GM12891 (cell line): Measurements from ENCODE around the gene TULP4.
A peak's percentile ranks its signal among the peaks of the same experiment; 100 is the strongest.
"Not testable (repeated sequence)": the region's sequence is repeated elsewhere in the genome, so short reads cannot be mapped to it uniquely, and the experiment has no call there.

Experiments
- DNase-seq: peaks from one replicate; pipeline ENCODE4 v3.0.0; 2011; ENCODE audit warnings: low spot score; ENCODE audit not compliant: insufficient read length
- FAIRE-seq: peaks from 2 replicates; lab custom pipeline; 2011; peaks lifted over from hg19 to GRCh38; lab: Jason Lieb, UNC
- PAX5 ChIP-seq: IDR thresholded peaks from 2 replicates; pipeline ENCODE4 v1.6.1; 2011; ENCODE audit warnings: low read length, moderate library complexity, mild to moderate bottlenecking; ENCODE audit not compliant: insufficient read depth, severe bottlenecking
- POLR2A ChIP-seq: IDR thresholded peaks from 2 replicates; pipeline ENCODE4 v1.6.1; 2011; ENCODE audit warnings: low read depth, low read length, control low read depth
- POLR2AphosphoS5 ChIP-seq: IDR thresholded peaks from 2 replicates; pipeline ENCODE4 v1.6.1; 2011; ENCODE audit warnings: low read depth, low read length, control low read depth
- POU2F2 ChIP-seq: IDR thresholded peaks from 2 replicates; pipeline ENCODE4 v1.6.1; 2011; ENCODE audit warnings: low read depth, mild to moderate bottlenecking, control low read depth, low read length, moderate library complexity
- SPI1 ChIP-seq: IDR thresholded peaks from 2 replicates; pipeline ENCODE4 v1.6.1; 2011; ENCODE audit warnings: low read depth, low read length, control low read depth
- TAF1 ChIP-seq: IDR thresholded peaks from 2 replicates; pipeline ENCODE4 v1.6.1; 2011; ENCODE audit warnings: low read depth, low read length, control low read depth

TULP4 gene

DNA sequence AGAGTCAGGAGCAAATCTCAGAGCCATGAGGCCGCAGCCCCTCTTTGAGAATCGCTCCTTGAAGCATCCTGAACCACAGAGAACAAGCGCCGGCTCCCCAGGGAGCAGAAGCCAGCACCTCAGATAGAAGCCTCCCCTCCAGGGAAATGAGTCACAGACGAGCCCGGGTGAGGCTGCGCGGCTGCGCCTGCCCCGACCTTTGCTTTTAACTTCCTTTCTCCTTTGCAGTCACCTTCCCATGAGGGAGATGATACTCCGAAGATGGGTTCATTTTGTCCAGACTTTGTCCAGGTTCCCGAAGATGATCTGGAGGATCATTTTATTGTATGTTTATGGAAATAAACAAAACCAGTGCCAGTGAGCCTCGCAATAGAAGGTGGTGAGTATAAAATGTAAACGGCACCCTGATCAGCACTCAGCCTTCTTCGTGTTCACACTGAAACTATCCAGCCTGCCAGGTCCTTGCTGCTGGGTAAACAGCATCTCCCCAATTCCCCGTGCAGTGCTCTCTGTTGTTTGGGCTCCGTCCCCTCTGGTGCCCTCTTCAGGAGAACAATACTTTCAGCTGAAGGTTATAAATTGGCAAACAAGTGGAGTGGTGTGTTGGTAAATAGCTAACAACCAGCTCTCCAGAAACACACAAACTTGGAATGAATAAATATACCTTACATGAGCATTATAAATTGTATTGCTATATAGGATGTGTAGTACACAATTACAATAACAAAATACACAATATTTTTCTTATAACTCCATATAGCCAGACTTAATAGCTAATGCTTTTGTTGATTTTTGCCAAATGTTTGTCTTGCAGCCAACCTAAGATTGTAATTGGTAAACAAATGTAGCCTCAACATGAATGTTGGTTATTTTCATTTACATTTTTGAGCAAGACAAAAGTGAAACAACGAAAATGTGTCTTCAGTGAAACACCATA is 206.2 kb downstream of the TULP4 start:
- DNase-seq (peak; percentile 50), FAIRE-seq (peak; percentile 93)
- TF ChIP-seq POLR2AphosphoS5 (no peak), SPI1 (peak; percentile 32; the same call in 1 of the 2 replicates)

DNA sequence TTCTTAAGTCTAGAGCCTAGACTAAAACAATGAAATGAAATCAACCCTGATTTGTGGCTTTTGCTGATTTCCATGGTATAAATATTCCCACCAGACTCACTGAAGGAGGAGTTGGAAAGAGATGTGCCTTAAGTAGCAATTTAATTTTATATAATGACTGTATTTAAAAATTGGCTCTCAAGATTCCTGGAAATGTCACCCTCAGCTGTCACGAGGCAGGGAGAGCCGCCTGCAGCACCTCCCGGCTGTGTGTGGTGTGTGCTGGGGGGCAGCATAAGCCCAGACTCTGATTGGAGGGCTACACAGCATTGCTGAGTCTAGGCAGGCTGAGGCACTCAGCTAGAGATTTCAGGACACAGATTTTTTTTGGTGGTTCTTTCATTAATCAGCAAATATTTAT is 207.0 kb downstream of the TULP4 start:
- no peak for DNase-seq
- FAIRE-seq = no peak
- TF ChIP-seq PAX5 = no peak
- no peak for TF ChIP-seq TAF1
- TF ChIP-seq POLR2AphosphoS5 = no peak
- no peak for TF ChIP-seq POLR2A
- no peak for TF ChIP-seq SPI1
- TF ChIP-seq POU2F2 = no peak

DNA sequence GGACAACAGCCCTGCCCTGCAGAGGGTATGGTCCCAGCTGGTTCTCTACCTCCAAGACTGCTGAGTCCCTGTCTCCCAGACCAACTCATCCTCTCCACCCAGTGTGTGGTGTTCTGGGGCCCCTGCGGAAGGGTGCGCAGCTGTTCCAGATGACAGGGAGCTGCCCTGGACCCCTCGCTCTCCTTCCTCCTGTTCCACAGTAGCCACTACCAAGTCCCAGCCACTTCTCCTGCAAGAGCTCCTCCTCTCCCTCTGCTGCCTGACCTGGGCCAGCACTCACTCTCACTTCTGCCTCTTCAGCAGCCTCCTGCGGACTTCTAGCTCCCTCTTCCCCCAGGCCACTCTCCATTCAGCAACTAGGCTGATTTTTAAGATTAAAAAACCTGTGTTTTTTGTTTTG is 207.5 kb downstream of the TULP4 start:
- no peak for DNase-seq
- no peak for TF ChIP-seq TAF1
- TF ChIP-seq POU2F2 = no peak
- no peak for TF ChIP-seq POLR2A
- FAIRE-seq = no peak

GRCh38 chr6:158520975-158521374 is 208.7 kb downstream of the TULP4 start:
- FAIRE-seq, DNase-seq: not testable (repeated sequence)

DNA sequence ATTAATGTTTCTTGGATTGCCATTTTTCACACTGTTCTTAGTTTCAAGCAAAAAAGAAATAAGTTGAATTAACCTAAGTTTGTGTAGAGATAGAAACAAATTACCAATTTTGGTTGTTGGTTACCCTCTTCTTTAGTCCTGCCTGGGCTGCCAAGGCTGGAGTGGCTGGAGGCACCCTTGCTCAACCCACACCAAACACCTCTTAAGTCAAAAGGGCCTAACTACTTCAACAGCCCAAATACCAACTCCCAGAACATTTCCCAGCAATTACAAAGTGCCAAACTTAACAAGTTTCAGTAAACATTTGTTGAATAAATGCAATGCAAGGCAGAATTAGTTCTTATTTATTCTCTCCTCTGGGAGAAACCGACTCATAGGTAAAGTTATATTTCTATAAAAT is 209.5 kb downstream of the TULP4 start:
- FAIRE-seq = no peak
- TF ChIP-seq TAF1 (no peak), PAX5 (no peak), POLR2A (no peak), POU2F2 (no peak), SPI1 (no peak)
- DNase-seq = no peak

DNA sequence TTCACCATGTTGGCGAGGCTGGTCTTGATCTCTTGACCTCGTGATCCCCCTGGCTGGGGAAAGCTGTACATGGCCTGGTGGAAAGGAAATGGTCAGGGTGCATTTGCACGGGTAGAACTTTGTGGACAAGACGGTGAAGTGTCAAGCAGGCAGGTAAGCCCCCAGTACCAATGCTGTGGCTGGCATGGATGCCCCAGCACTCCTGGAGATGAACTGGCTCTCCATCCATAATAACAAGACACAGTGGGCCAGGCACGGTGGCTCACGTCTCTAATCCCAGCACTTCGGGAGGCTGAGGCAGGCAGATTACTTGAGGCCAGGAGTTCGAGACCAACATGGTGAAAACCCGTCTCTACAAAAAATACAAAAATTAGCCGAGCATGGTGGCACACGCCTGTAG is 210.4 kb downstream of the TULP4 start:
- FAIRE-seq = no peak
- DNase-seq = no peak
- TF ChIP-seq TAF1 (no peak), POLR2A (no peak), PAX5 (no peak), POLR2AphosphoS5 (no peak)

DNA sequence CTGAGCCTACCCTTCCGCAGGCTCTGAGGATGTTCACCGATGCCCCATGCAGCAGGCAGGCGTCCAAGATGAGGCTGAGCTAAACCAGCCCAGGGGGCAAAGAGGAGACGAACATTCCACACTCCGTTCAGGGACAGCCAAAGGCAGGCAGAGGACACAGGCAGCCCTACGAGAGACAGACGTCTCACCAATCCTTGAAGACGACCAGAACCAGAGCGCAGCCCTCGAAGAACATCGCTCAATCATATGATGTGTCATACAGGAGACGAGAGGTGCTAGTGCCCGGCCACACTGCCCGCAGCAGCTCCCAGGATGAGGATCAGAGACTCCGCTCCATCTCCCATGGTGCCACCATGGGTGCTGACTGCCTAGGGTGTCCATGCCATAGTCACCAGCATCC is 212.0 kb downstream of the TULP4 start:
- no peak for FAIRE-seq
- no peak for DNase-seq
- TF ChIP-seq POU2F2 (no peak), POLR2A (no peak), PAX5 (no peak), SPI1 (no peak), POLR2AphosphoS5 (no peak), TAF1 (no peak)

- not testable (repeated sequence) for DNase-seq, FAIRE-seq
Measured at GRCh38 chr6:158527858-158528257, 215.6 kb downstream of the TULP4 start.

- FAIRE-seq = no peak
- DNase-seq = no peak
- TF ChIP-seq PAX5 = no peak
- TF ChIP-seq TAF1 = no peak
- TF ChIP-seq POLR2A = no peak
- no peak for TF ChIP-seq SPI1
- TF ChIP-seq POU2F2 = no peak
- no peak for TF ChIP-seq POLR2AphosphoS5
Measured at GRCh38 chr6:158528826-158529225, 216.6 kb downstream of the TULP4 start.

DNA sequence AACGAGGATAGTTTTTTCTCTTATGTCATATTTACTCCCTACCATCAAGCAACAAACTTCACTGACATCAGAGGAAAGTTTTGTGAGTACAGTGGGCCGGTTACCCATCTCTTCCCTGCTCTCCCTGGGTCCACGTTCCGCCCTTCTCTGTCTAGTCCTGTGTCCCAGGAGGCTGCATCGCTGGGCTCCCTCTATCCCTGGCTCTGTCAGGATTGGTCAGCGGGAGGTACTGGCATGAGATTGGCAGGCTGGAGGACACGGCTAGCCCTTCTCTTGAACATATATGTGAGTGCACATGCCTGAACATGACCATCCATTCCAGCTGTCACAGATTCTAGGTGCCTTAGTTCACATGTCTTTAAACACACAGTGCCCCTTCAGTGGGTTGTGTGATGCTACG is 217.4 kb downstream of the TULP4 start:
- no peak for DNase-seq
- TF ChIP-seq TAF1 (no peak), POLR2AphosphoS5 (no peak), POLR2A (no peak), PAX5 (no peak), SPI1 (no peak), POU2F2 (no peak)

GRCh38 chr6:158531566-158531965 is 219.3 kb downstream of the TULP4 start:
- no peak for DNase-seq
- no peak for TF ChIP-seq PAX5
- TF ChIP-seq SPI1 = no peak
- no peak for TF ChIP-seq POLR2AphosphoS5
- TF ChIP-seq POLR2A = no peak
- no peak for TF ChIP-seq TAF1
- TF ChIP-seq POU2F2 = no peak
- FAIRE-seq = no peak

More for the DNA sequence above, 217.4 kb downstream of the TULP4 start:
- FAIRE-seq = no peak
